Astrocyte of the cerebellum (primary cell): ENCODE measurements around the gene LY6G6F.

Source experiments
- DNase-seq: peaks from one replicate; pipeline ENCODE4 v3.0.0-alpha.2; 2011; ENCODE audit warnings: low read depth
- H3K4me3 ChIP-seq: 2 replicates; pipeline ENCODE4 v1.5.1; 2011; ENCODE audit warnings: mild to moderate bottlenecking, low read depth, low read length, moderate library complexity
- in situ Hi-C: cut with HindIII; loops from 2 replicates; pipeline ENCODE4 v1.10.0; 2017; ENCODE audit warnings: low sequenced_read_pairs
- TF ChIP-seq, protein P1 (sequence below): IDR thresholded peaks from 2 replicates; pipeline ENCODE4 v1.5.1; 2012; ENCODE audit warnings: low read length, low read depth, moderate library complexity, mild to moderate bottlenecking; ENCODE audit errors: missing control alignments

LY6G6F gene

DNA sequence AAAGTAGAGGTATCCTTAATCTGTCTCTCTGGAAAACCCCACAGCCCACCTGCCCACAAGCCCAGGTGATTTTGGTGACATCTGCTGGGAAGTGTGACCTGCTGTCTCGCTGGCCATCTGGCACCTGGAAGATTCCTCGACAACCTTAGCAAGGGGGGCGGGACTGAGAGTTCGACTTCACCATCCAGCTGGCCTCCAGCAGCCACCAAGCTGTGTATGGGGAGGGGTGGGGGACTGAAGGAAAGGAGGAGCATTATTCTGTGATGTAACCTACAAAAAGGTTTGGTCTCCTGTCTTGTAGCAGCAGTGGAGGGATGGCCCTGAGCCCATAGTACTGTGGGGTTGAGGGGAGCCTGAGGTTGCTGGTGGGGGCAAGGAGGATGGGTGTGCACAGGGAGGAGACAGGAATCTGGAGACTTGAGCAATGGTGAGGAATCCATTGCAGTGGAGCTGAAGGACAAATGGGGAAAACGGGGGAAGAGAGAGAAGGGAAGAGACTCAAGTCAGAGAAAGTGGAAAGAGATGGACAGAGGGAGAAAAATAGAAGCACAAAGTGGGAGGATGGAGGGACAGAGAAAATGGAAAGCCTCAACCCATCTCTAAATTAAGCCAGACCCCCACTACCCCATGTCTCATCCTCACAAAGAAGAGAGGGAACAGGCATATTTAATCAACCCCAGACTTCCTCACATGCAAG lies 4.0 kb downstream of the LY6G6F start:
- TF ChIP-seq, protein P1, sequence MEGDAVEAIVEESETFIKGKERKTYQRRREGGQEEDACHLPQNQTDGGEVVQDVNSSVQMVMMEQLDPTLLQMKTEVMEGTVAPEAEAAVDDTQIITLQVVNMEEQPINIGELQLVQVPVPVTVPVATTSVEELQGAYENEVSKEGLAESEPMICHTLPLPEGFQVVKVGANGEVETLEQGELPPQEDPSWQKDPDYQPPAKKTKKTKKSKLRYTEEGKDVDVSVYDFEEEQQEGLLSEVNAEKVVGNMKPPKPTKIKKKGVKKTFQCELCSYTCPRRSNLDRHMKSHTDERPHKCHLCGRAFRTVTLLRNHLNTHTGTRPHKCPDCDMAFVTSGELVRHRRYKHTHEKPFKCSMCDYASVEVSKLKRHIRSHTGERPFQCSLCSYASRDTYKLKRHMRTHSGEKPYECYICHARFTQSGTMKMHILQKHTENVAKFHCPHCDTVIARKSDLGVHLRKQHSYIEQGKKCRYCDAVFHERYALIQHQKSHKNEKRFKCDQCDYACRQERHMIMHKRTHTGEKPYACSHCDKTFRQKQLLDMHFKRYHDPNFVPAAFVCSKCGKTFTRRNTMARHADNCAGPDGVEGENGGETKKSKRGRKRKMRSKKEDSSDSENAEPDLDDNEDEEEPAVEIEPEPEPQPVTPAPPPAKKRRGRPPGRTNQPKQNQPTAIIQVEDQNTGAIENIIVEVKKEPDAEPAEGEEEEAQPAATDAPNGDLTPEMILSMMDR, result no peak
- H3K4me3 ChIP-seq, result no peak overlapping the region
- no peak for DNase-seq
- in situ Hi-C loops, result no loop called here

DNA sequence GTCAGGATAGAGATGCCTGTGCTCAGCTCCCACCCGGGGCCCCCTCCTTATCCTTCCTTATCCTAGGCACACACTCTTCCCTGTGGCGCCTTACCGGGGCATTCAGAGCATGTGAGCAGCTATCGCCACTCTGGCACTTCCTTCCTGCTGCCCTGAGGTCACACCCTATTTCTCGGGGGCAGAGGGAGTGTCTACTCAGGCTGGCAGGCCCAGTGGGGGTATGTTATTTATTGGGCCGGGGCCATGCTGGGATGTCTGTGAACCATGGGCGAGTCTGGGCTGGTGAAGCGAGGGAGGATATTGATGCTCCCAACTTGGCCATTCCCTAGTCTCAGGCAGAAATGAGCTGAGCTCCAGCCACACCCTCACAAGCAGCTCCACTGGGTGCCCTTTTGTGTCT lies 4.6 kb downstream of the LY6G6F start:
- in situ Hi-C loops, result no loop called here
- TF ChIP-seq, protein P1, result no peak
- DNase-seq, result no peak
- H3K4me3 ChIP-seq, result no peak overlapping the region

DNA sequence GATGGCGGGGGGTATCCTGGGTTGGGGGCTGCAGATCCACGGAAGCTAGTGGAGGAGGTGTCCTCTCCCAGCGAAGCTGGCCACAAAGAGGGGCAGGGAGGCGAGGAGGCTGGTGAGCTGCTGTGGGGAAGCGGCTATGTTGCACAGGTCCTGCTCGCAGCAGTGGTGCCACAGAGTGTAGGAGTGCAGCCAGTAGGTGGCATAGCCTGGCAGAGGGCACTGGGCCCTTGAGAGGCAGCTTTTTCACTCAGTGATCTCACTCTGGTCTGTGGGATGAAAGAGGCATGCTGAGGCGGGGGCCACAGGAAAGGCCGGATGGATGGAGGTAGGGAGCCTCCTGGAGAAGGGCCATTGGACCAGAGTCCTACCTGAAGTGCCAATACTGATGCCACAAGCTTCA lies 5.6 kb downstream of the LY6G6F start:
- no peak overlapping the region for H3K4me3 ChIP-seq
- in situ Hi-C loops, result no loop called here
- no peak for DNase-seq
- TF ChIP-seq, protein P1, result no peak

DNA sequence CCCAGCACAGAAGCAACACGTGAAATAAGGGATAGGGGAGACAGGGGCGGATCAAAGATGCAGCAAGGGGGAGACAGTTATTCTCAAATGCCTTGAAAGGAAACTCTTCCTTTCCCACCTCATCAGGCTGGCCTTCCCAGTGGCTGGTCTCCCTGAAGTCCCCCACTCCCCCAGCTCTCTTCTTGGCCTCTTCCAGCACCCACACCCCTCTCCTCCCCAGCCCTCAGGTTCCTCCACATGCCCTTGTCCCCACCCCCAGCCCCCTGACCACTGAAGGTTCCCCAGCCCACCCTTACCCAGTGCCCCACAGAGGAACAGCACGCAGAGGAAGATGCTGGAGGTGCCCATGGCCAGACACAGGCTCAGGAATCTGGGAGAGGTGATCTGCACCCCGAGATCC lies 6.8 kb downstream of the LY6G6F start:
- in situ Hi-C loops, result no loop called here
- H3K4me3 ChIP-seq, result no peak overlapping the region
- no peak for DNase-seq
- TF ChIP-seq, protein P1, result no peak

DNA sequence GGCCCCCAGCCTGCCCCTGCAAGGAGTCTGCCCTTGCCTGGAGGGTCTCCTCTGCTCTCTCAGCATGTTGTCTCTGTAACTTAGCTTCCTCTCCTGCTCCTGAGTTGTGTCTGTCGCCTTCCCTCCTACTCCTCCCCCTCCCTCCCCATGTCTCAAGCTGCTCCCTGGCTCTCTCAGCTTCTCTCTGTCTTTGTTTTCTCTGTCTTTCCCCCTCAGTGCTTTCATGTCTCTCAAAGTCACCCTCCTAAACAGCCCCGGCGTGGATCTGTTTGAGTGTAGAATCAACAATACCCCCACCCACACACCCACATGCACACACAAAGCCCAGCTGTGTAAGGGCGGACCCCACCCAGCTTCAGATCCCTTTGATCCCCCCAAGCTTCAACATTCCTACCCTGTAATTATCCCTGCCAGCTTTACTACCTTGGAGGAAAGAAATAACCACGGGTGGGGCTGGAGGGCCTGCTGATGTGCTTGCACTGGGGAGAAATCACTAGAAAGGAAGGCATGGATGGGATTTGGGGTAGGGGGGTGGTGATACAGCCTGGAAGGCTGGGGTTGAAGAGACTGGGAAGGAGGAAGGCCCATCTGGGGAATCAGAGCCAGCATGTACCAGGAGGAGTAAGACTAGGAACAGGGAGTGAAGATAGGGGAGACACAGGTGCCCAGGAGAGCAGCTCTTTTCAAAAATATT lies 7.5 kb downstream of the LY6G6F start:
- no peak for DNase-seq
- TF ChIP-seq, protein P1, result no peak
- H3K4me3 ChIP-seq, result no peak overlapping the region
- in situ Hi-C loops, result no loop called here

DNA sequence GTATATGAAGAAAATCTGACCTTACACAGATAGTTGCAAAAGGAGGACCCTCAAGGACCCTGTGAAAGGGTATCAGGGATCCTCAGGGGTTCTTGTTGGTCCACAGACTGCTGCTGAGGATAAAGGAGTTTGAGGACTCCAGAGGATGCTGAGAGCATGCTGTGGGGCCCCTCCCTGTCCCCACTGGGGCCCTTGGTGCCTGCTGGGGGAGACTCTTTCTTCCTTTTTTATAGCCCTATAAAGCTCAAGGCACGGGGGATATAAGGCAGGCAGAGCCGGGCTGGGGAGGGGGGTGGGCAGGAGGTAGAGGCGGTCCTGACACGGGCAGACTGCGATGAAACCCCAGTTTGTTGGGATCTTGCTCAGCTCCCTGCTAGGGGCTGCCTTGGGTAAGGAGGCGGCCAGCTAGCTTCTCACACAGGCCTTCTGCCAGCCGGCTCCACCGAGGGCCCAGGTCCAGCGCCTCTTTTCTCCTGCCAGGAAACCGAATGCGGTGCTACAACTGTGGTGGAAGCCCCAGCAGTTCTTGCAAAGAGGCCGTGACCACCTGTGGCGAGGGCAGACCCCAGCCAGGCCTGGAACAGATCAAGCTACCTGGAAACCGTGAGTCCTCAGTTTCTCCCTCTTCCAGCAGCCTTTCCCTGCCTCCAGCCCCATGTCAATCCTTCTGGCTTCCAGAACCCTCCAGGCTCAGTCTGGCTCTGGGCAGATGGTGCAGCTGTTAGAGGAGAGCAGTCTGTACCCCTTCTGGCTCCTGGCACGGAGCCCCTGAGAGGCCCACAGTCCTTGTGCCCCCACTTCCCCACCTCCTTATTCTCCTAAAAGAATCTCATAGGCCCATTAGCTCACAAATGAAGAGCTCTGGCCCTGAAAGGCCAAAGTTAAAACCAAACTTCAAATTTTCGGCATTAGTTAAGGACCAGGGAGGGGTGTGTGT lies 8.6 kb downstream of the LY6G6F start, which contains the start of gene LY6G6D:
LY6G6D (plus strand) TSS at position 327 of the 937 bp plus-strand sequence; CDS start at position 335, 8 bp downstream.
- no peak for DNase-seq
- no peak within 1 kb of the TSS for H3K4me3 ChIP-seq
- in situ Hi-C loops, result no loop called here
- TF ChIP-seq, protein P1, result no peak
